ENCODE results near the gene CDK5RAP2. TPM values are rescaled to one million over a fixed set of nuclear protein-coding genes. Genes with fewer than 3 reads are reported as not detected.

The CDK5RAP2 gene
- total RNA-seq, 1 donor from 2014 or later: 76.8 TPM

- H3K27ac Mint-ChIP-seq: peak overlapping the region; percentile 87
- DNase-seq (ENCODE audit: low spot score, unreplicated experiment): no peak
- H3K9me3 Mint-ChIP-seq (ENCODE audit: low read depth): no peaks in the 10 kb centered on the region
- H3K36me3 Mint-ChIP-seq (ENCODE audit: insufficient read depth): peaks cover 7% of the 10 kb centered on the region
- H3K4me1 Mint-ChIP-seq (ENCODE audit: low read depth): peaks cover 17% of the 10 kb centered on the region
- H3K27me3 Mint-ChIP-seq: no peaks in the 10 kb centered on the region
- TF ChIP-seq CTCF (IDR thresholded peaks at IDR 0.05; ENCODE audit: unreplicated experiment): no peak
- no peak overlapping the region for H3K4me3 Mint-ChIP-seq (ENCODE audit: low read depth)
Observed at GRCh38 chr9:120385606-120386389, 194.2 kb downstream of the CDK5RAP2 start.

GRCh38 chr9:120384925-120385272, 195.1 kb downstream of the CDK5RAP2 start:
- Mint-ChIP-seq H3K4me3 (ENCODE audit: low read depth) (no peak overlapping the region), H3K27me3 (no peaks in the 10 kb centered on the region), H3K4me1 (ENCODE audit: low read depth) (peaks cover 17% of the 10 kb centered on the region), H3K9me3 (ENCODE audit: low read depth) (no peaks in the 10 kb centered on the region), H3K36me3 (ENCODE audit: insufficient read depth) (peaks cover 7% of the 10 kb centered on the region), H3K27ac (no peak overlapping the region)
- no peak for TF ChIP-seq CTCF (IDR thresholded peaks at IDR 0.05; ENCODE audit: unreplicated experiment)
- no peak for DNase-seq (ENCODE audit: low spot score, unreplicated experiment)

- peak overlapping the region; percentile 41 for H3K27ac Mint-ChIP-seq
- no peak for TF ChIP-seq CTCF (IDR thresholded peaks at IDR 0.05; ENCODE audit: unreplicated experiment)
- DNase-seq (ENCODE audit: low spot score, unreplicated experiment): no peak
- H3K36me3 Mint-ChIP-seq (ENCODE audit: insufficient read depth): peaks cover 7% of the 10 kb centered on the region
- peaks cover 17% of the 10 kb centered on the region for H3K4me1 Mint-ChIP-seq (ENCODE audit: low read depth)
- H3K27me3 Mint-ChIP-seq: no peaks in the 10 kb centered on the region
- no peaks in the 10 kb centered on the region for H3K9me3 Mint-ChIP-seq (ENCODE audit: low read depth)
- H3K4me3 Mint-ChIP-seq (ENCODE audit: low read depth): no peak overlapping the region
Observed at GRCh38 chr9:120383999-120384924, 195.7 kb downstream of the CDK5RAP2 start.

DNA sequence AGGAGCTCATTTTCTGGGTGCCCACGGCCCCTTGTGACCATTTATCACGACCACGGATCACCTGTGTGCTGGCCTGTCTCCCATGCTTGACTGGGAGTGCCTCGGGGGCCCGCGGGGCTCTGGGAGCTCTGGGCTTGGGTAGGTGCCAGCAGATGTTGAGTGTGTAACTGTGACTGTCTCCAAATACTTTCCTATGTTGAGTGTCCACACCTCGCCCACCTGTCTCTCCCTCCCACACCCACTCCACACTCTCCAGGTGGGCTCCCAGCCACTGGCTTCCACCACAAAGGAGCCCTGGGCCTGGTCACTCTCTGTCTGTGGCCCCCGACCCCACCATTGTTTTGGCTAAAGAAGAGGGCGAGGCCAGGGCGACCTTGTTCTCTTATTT, 196.4 kb downstream of the CDK5RAP2 start:
- H3K27ac Mint-ChIP-seq: no peak overlapping the region
- no peak overlapping the region for H3K4me3 Mint-ChIP-seq (ENCODE audit: low read depth)
- H3K9me3 Mint-ChIP-seq (ENCODE audit: low read depth): no peaks in the 10 kb centered on the region
- H3K4me1 Mint-ChIP-seq (ENCODE audit: low read depth): peaks cover 17% of the 10 kb centered on the region
- H3K27me3 Mint-ChIP-seq: no peaks in the 10 kb centered on the region
- peaks cover 2% of the 10 kb centered on the region for H3K36me3 Mint-ChIP-seq (ENCODE audit: insufficient read depth)
- no peak for DNase-seq (ENCODE audit: low spot score, unreplicated experiment)
- no peak for TF ChIP-seq CTCF (IDR thresholded peaks at IDR 0.05; ENCODE audit: unreplicated experiment)

- no peak for DNase-seq (ENCODE audit: low spot score, unreplicated experiment)
- Mint-ChIP-seq H3K27me3 (peaks cover 3% of the 10 kb centered on the region), H3K36me3 (ENCODE audit: insufficient read depth) (peaks cover 3% of the 10 kb centered on the region), H3K4me3 (ENCODE audit: low read depth) (no peak overlapping the region), H3K9me3 (ENCODE audit: low read depth) (no peaks in the 10 kb centered on the region), H3K4me1 (ENCODE audit: low read depth) (peaks cover 17% of the 10 kb centered on the region), H3K27ac (peak overlapping the region; percentile 43)
- no peak for TF ChIP-seq CTCF (IDR thresholded peaks at IDR 0.05; ENCODE audit: unreplicated experiment)
Observed at GRCh38 chr9:120382453-120382852, 197.5 kb downstream of the CDK5RAP2 start.
